Neural cell (in vitro differentiated cells): ENCODE results near the gene NDUFA8.

Experiments
- EZH2 ChIP-seq: fragments of 200-600, 300-800 bp; shearing (Covaris generic), sonication (generic); IDR thresholded peaks from 2 replicates; pipeline ENCODE4 v1.6.1; 2014; ENCODE audit warnings: antibody characterized with exemption, low read length, borderline replicate concordance, mild to moderate bottlenecking; ENCODE audit not compliant: insufficient read depth, poor library complexity, severe bottlenecking
- POLR2AphosphoS5 ChIP-seq: IDR thresholded peaks from 2 replicates; pipeline ENCODE4 v1.6.1; 2012
- RAD21 ChIP-seq: fragments of 450-650 bp; conservative IDR thresholded peaks from 2 replicates; pipeline ENCODE4 v1.6.1; 2014; ENCODE audit warnings: antibody characterized with exemption, mild to moderate bottlenecking, moderate library complexity
- SMC3 ChIP-seq: fragments of 450-650 bp; conservative IDR thresholded peaks from 2 replicates; pipeline ENCODE4 v1.6.1; 2014; ENCODE audit warnings: antibody characterized with exemption, mild to moderate bottlenecking, moderate library complexity; ENCODE audit not compliant: poor library complexity
- TAF1 ChIP-seq: IDR thresholded peaks from 2 replicates; pipeline ENCODE4 v1.6.1; 2012; ENCODE audit warnings: low read depth
- TF ChIP-seq, protein P1 (sequence below): fragments of 450-650 bp; IDR thresholded peaks from 2 replicates; pipeline ENCODE4 v1.5.1; 2014; ENCODE audit warnings: antibody characterized with exemption, mild to moderate bottlenecking, moderate library complexity; ENCODE audit not compliant: poor library complexity, severe bottlenecking
- TF ChIP-seq, protein P2 (sequence below): IDR thresholded peaks from 2 replicates; pipeline ENCODE4 v1.6.1; 2012; ENCODE audit warnings: borderline replicate concordance

DNA sequence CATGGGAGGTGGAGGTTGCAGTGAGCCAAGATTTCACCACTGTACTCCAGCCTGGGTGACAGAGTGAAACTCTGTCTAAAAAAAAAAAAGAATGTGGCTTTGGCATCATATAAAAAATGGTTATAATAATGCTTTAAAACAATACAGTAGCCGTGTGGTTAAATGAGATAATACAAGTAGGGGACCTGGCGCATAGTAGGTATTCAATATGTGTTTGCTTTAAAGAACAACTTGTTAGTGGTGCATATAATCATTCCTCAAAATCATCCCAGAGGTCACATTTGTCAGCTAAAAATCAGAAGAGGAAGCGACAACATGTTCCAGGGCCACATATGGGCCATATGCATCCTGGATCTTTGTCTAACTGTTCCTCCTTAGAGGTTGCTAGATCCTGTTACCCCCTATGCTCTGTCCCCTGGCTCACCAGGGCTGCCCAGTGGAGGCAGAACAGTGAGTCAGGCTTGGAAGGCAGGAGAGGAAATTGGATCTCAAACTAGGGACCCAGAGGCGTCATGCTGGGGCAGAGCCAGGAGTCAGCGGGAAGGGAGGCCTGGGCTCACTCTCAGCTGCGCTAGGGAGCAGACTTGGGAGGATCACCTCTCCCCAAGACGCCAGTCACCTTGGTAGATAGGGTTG lies 41.5 kb upstream of the NDUFA8 start:
- TF ChIP-seq, protein P1, sequence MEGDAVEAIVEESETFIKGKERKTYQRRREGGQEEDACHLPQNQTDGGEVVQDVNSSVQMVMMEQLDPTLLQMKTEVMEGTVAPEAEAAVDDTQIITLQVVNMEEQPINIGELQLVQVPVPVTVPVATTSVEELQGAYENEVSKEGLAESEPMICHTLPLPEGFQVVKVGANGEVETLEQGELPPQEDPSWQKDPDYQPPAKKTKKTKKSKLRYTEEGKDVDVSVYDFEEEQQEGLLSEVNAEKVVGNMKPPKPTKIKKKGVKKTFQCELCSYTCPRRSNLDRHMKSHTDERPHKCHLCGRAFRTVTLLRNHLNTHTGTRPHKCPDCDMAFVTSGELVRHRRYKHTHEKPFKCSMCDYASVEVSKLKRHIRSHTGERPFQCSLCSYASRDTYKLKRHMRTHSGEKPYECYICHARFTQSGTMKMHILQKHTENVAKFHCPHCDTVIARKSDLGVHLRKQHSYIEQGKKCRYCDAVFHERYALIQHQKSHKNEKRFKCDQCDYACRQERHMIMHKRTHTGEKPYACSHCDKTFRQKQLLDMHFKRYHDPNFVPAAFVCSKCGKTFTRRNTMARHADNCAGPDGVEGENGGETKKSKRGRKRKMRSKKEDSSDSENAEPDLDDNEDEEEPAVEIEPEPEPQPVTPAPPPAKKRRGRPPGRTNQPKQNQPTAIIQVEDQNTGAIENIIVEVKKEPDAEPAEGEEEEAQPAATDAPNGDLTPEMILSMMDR = no peak
- TF ChIP-seq POLR2AphosphoS5 = no peak
- no peak for TF ChIP-seq TAF1
- TF ChIP-seq RAD21 = no peak
- no peak for TF ChIP-seq SMC3
- TF ChIP-seq EZH2 = no peak
- TF ChIP-seq, protein P2, sequence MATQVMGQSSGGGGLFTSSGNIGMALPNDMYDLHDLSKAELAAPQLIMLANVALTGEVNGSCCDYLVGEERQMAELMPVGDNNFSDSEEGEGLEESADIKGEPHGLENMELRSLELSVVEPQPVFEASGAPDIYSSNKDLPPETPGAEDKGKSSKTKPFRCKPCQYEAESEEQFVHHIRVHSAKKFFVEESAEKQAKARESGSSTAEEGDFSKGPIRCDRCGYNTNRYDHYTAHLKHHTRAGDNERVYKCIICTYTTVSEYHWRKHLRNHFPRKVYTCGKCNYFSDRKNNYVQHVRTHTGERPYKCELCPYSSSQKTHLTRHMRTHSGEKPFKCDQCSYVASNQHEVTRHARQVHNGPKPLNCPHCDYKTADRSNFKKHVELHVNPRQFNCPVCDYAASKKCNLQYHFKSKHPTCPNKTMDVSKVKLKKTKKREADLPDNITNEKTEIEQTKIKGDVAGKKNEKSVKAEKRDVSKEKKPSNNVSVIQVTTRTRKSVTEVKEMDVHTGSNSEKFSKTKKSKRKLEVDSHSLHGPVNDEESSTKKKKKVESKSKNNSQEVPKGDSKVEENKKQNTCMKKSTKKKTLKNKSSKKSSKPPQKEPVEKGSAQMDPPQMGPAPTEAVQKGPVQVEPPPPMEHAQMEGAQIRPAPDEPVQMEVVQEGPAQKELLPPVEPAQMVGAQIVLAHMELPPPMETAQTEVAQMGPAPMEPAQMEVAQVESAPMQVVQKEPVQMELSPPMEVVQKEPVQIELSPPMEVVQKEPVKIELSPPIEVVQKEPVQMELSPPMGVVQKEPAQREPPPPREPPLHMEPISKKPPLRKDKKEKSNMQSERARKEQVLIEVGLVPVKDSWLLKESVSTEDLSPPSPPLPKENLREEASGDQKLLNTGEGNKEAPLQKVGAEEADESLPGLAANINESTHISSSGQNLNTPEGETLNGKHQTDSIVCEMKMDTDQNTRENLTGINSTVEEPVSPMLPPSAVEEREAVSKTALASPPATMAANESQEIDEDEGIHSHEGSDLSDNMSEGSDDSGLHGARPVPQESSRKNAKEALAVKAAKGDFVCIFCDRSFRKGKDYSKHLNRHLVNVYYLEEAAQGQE = no peak
